AG09319 (cell line): ENCODE data around the gene TMC6.

Experiments used
- DNase-seq: peaks from one replicate; pipeline ENCODE4 v3.0.0-alpha.2; 2010; ENCODE audit warnings: low read depth; ENCODE audit errors: extremely low read depth
- CTCF ChIP-seq: IDR thresholded peaks from 2 replicates; pipeline ENCODE4 v1.5.1; 2011; ENCODE audit warnings: low read depth, mild to moderate bottlenecking, inconsistent platforms, low read length, moderate library complexity

The TMC6 gene

GRCh38 chr17:78147315-78147998 lies 18.9 kb upstream of the TMC6 start:
- no peak for DNase-seq

GRCh38 chr17:78146881-78147280 lies 18.3 kb upstream of the TMC6 start:
- no peak for TF ChIP-seq CTCF
- DNase-seq = no peak

More at GRCh38 chr17:78147315-78147998, 18.9 kb upstream of the TMC6 start:
- no peak for TF ChIP-seq CTCF

GRCh38 chr17:78146471-78146869 lies 17.9 kb upstream of the TMC6 start:
- no peak for DNase-seq
- TF ChIP-seq CTCF = no peak

GRCh38 chr17:78144736-78145641 lies 16.4 kb upstream of the TMC6 start:
- TF ChIP-seq CTCF = no peak
- DNase-seq = no peak

- peak; percentile 4 for TF ChIP-seq CTCF
- peak; percentile 67 for DNase-seq
These were observed 15.7 kb upstream of the TMC6 start for GRCh38 chr17:78144147-78144719.

- no peak for DNase-seq
- no peak for TF ChIP-seq CTCF
These were observed 14.9 kb upstream of the TMC6 start for GRCh38 chr17:78143214-78144146.
